ENCODE results near the gene NUP42. TPM values are rescaled to one million over a fixed set of nuclear protein-coding genes. Genes with fewer than 3 reads are reported as not detected.

Gene NUP42
- total and polyA plus RNA-seq, 9 of the 15 experiments (the other 6 are each of a cell fraction or from before 2014, with no cell fraction given): 41.8 to 86.4 (median 71.2) TPM

DNA sequence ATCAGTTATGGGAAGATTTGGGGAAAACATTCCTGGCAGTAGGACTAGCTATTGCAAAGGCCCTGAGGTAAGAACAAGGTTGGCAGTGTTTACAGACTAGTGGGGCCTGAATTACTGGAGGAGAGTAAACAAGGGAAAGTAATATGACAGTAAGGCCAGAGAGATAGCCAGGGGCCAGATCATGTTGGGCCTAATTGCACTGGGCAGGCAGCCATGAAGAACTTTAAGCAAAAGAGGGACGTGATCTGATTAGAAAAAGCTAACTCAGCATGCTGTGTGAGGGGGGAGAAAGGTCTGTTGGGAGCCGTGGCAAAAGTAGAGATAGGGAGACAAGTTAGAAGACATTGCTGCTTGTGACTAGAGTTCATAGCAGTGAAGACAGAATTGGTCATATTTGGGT is 9.2 kb downstream of the NUP42 start (continued):
- TF ChIP-seq ADNP (tag; IDR thresholded peaks at IDR 0.05) (no peak), ZNF12 (CRISPR knock-in tag; IDR thresholded peaks at IDR 0.05) (no peak), HNRNPUL1 (IDR thresholded peaks at IDR 0.05; ENCODE audit: low read length) (no peak), KDM5B (IDR thresholded peaks at IDR 0.05; ENCODE audit: insufficient replicate concordance, low read depth, low read length) (no peak), ETV6 (IDR thresholded peaks at IDR 0.05; ENCODE audit: borderline replicate concordance in 1 of 2, low read depth in 2 of 2, low read length in 1 of 2) (no peak), ETV6 (CRISPR knock-in tag; IDR thresholded peaks at IDR 0.05; ENCODE audit: borderline replicate concordance) (no peak), NFYB (IDR thresholded peaks at IDR 0.05; ENCODE audit: extremely low read depth, insufficient read length) (no peak), CAMTA2 (CRISPR knock-in tag; conservative IDR thresholded peaks at IDR 0.05) (no peak), ZNF830 (CRISPR knock-in tag; IDR thresholded peaks at IDR 0.05) (no peak), POLR2G (IDR thresholded peaks at IDR 0.05; ENCODE audit: low read depth, low read length) (no peak), MYNN (IDR thresholded peaks at IDR 0.05) (0 out of 2 replicates have a peak, but pooled peaks have one; percentile 43), MYNN (CRISPR knock-in tag; IDR thresholded peaks at IDR 0.05) (no peak), EWSR1 (IDR thresholded peaks at IDR 0.05; ENCODE audit: borderline replicate concordance, low read depth, partially characterized antibody) (no peak), NFRKB (IDR thresholded peaks at IDR 0.05; ENCODE audit: low read depth) (no peak), RBM22 (IDR thresholded peaks at IDR 0.05; ENCODE audit: low read depth, low read length, poor library complexity, severe bottlenecking) (no peak)
- TF ChIP-seq, protein P1, sequence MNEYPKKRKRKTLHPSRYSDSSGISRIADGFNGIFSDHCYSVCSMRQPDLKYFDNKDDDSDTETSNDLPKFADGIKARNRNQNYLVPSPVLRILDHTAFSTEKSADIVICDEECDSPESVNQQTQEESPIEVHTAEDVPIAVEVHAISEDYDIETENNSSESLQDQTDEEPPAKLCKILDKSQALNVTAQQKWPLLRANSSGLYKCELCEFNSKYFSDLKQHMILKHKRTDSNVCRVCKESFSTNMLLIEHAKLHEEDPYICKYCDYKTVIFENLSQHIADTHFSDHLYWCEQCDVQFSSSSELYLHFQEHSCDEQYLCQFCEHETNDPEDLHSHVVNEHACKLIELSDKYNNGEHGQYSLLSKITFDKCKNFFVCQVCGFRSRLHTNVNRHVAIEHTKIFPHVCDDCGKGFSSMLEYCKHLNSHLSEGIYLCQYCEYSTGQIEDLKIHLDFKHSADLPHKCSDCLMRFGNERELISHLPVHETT (CRISPR knock-in tag; conservative IDR thresholded peaks at IDR 0.05 in 1 of 2, IDR thresholded peaks at IDR 0.05 in 1 of 2): no peak
- TF ChIP-seq, protein P2, sequence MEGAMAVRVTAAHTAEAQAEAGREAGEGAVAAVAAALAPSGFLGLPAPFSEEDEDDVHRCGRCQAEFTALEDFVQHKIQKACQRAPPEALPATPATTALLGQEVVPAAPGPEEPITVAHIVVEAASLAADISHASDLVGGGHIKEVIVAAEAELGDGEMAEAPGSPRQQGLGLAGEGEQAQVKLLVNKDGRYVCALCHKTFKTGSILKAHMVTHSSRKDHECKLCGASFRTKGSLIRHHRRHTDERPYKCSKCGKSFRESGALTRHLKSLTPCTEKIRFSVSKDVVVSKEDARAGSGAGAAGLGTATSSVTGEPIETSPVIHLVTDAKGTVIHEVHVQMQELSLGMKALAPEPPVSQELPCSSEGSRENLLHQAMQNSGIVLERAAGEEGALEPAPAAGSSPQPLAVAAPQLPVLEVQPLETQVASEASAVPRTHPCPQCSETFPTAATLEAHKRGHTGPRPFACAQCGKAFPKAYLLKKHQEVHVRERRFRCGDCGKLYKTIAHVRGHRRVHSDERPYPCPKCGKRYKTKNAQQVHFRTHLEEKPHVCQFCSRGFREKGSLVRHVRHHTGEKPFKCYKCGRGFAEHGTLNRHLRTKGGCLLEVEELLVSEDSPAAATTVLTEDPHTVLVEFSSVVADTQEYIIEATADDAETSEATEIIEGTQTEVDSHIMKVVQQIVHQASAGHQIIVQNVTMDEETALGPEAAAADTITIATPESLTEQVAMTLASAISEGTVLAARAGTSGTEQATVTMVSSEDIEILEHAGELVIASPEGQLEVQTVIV (CRISPR knock-in tag; IDR thresholded peaks at IDR 0.05; ENCODE audit: borderline replicate concordance): no peak
- TF ChIP-seq, protein P3, sequence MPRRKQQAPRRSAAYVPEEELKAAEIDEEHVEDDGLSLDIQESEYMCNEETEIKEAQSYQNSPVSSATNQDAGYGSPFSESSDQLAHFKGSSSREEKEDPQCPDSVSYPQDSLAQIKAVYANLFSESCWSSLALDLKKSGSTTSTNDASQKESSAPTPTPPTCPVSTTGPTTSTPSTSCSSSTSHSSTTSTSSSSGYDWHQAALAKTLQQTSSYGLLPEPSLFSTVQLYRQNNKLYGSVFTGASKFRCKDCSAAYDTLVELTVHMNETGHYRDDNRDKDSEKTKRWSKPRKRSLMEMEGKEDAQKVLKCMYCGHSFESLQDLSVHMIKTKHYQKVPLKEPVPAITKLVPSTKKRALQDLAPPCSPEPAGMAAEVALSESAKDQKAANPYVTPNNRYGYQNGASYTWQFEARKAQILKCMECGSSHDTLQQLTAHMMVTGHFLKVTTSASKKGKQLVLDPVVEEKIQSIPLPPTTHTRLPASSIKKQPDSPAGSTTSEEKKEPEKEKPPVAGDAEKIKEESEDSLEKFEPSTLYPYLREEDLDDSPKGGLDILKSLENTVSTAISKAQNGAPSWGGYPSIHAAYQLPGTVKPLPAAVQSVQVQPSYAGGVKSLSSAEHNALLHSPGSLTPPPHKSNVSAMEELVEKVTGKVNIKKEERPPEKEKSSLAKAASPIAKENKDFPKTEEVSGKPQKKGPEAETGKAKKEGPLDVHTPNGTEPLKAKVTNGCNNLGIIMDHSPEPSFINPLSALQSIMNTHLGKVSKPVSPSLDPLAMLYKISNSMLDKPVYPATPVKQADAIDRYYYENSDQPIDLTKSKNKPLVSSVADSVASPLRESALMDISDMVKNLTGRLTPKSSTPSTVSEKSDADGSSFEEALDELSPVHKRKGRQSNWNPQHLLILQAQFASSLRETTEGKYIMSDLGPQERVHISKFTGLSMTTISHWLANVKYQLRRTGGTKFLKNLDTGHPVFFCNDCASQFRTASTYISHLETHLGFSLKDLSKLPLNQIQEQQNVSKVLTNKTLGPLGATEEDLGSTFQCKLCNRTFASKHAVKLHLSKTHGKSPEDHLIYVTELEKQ (CRISPR knock-in tag; IDR thresholded peaks at IDR 0.05): no peak
- TF ChIP-seq, protein P4, sequence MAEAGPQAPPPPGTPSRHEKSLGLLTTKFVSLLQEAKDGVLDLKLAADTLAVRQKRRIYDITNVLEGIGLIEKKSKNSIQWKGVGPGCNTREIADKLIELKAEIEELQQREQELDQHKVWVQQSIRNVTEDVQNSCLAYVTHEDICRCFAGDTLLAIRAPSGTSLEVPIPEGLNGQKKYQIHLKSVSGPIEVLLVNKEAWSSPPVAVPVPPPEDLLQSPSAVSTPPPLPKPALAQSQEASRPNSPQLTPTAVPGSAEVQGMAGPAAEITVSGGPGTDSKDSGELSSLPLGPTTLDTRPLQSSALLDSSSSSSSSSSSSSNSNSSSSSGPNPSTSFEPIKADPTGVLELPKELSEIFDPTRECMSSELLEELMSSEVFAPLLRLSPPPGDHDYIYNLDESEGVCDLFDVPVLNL (CRISPR knock-in tag; IDR thresholded peaks at IDR 0.05; ENCODE audit: low read depth): no peak
